ENCODE results near the gene PLEKHA3.
"Not testable (repeated sequence)": the region's sequence is repeated elsewhere in the genome, so short reads cannot be mapped to it uniquely, and the experiment has no call there.

Gene PLEKHA3

GRCh38 chr2:178525460-178525859 lies 45.2 kb downstream of the PLEKHA3 start:
- not testable (repeated sequence) for DNase-seq

DNA sequence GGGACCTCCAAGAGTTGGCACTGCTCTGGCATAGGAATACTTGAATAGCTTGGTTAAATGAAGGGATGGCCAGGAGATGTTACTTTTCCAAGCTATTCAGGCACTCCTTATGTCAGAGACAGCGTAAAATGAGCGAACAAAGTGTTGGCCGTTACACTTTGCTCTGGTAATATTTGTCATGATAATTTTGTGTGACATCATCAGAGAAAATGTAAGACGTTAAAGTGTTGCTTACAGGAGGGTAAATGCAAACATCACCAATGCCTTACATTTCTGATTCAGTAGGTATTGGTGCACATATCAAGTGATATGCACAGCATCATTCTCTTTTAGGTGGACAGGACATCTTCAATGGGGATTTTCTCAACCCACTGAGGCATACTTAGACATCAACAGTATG lies 46.0 kb downstream of the PLEKHA3 start:
- no peak for DNase-seq

GRCh38 chr2:178527592-178527991 lies 47.3 kb downstream of the PLEKHA3 start:
- DNase-seq, result no peak

- DNase-seq, result no peak
Observed at GRCh38 chr2:178528647-178529046, 48.4 kb downstream of the PLEKHA3 start.

GRCh38 chr2:178529194-178529593 lies 48.9 kb downstream of the PLEKHA3 start:
- no peak for DNase-seq

DNA sequence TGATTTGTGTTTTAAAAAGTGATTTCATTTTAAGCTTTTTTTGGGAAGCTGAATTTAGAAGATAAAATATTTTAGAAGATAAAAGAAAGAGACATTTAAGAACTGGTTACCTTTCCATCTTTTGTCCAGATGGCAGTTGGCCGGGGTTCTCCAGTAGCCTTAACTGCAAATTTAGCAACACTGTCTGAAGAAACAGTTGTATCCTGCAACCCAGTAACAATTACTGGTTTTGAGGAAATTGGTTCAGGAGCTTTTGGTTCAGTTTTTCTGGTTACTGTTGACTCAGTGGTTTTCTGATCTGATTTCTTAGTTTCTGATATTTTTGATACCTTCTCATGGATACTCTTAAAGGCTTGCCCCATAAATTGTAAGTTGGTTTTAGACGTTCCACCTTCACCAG lies 49.9 kb downstream of the PLEKHA3 start:
- no peak for DNase-seq

DNA sequence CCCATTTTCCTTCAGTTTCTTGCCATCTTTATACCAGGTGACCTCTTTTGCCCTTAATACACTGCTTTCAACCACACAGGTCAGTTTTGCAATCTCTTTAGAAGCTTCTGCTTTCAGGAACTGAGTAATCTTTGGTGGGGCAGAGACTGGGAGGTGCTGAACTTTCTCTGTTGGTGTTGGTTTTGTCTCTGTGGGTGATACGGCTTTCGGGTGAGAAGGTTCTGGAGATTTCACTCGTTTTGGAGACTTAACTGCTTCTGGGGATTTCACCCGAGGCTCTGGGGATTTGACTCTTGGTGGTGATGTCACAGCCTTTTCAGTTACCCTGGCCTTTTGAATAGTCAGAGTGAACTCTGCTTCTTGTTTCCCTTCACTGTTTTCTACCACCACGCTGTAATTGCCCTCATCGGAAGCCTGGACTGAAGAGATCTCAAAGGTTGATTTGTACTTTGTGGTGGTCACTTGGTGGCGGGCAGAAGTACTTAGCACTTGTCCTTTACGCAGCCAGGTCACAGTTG lies 50.4 kb downstream of the PLEKHA3 start:
- no peak for DNase-seq

DNA sequence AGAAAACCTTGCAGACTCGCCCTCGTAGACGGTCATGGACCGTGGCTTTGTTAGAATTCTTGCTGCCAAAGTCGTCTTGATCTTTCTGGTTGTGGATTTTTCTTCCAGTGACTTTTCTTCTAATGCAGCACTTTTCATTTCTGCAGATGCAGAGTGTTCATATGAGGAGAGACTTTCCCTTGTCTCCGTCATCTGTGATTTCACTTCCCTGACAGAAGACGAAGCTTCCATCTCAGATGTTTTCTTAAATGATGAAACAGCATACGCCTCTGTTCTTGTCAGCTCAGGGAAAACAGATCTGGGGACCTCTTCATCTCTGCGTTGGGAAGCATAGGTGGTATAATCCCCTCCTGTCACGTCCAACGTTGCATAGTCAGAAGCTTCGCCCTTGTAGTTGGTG lies 50.9 kb downstream of the PLEKHA3 start:
- DNase-seq, result no peak

DNA sequence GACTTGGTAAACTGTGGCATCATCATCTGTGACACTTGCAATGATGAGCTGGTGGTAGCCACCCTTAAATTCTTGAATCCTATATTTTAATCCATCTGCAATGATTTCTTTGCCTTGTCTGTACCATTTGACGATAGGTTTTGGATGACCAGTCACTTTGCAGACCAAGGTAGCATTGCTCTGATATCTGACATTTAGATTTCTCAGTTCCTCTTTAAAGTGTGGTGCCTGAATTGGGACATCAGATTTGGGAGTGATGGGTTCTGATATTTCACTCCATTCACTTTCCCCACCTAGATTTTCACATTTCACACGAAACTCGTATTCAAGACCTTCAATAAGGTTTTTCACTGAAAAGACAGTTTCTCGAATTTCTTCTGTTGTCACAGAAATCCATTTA lies 55.8 kb downstream of the PLEKHA3 start:
- no peak for DNase-seq

- no peak for DNase-seq
Observed at GRCh38 chr2:178542161-178542560, 61.9 kb downstream of the PLEKHA3 start.

DNA sequence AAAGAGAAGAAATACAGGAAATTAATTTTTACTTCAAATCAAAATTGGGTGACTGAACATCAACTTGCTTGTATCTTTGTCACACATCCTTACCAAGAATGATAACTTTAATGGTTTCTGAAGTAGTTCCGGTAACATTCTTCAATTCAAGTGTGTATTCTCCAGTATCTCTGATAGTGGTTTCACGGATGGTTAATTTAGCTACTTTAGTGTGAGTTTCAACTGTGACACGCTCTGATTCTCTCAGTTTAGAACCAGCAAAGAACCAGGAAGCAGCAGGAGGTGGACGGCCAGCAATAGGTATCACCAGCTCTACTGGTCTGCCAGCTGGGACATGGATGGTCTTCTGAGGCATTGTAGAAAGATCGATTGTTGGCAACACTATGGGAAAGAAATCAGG lies 62.3 kb downstream of the PLEKHA3 start:
- DNase-seq, result no peak

GRCh38 chr2:178550352-178550751 lies 70.1 kb downstream of the PLEKHA3 start:
- DNase-seq, result no peak

- no peak for DNase-seq
Observed at GRCh38 chr2:178553047-178553446, 72.8 kb downstream of the PLEKHA3 start.

Data from activated effector memory CD4-positive, alpha-beta T cell treated with anti-CD3 and anti-CD28 coated beads, Interleukin-2, amount 50 U/mL, for 16 hours (primary cell).